DMS53 treated with DMSO at 0.1 percent for 48 hours (cell line): Measurements from ENCODE around the gene RALGDS.
"Not testable (repeated sequence)": the region's sequence is repeated elsewhere in the genome, so short reads cannot be mapped to it uniquely, and the experiment has no call there.

Source experiments
- DNase-seq: peaks from one replicate; lab custom pipeline; 2025; ENCODE audit not compliant: unreplicated experiment; lab: John Stamatoyannopoulos, UW

RALGDS gene

DNA sequence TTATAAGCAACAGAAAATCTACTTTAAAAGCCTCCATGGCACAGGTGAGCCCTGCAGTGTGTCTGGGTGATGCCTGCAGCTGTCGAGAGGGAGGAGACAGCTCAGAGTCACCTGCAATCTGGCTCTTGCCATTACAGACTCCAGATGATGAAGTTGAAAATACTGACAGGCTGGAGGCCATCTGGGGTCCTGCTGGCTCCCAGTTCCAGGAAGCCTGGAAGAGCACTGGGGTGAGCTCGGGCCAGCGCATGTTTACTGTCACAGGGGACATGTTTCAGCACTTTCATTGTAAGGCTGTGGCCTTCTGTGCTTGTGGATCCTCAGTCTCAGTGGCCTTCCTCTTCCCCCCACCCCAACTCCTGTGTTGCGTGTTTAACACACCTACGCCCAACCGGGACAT lies 30.9 kb downstream of the RALGDS start:
- no peak for DNase-seq

DNA sequence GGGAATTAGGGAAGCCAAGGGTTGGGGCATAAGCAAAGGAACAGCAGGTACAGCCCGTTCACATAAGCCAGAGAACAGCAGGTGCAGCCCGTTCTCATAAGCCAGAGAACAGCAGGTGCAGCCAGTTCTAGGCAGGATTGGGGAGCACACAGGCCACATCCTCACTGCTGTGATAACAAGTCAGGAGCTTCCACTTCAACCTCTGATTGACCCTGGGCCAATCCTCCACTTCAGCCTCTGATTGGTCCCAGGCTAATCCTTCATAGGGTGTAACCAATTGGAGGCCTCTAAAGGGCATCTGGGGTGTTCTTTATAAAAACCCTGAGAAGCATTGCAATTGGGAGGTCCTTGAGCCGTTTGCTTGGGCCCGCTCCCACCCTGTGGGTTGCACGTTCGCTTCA lies 31.8 kb downstream of the RALGDS start:
- DNase-seq = peak; percentile 74

DNA sequence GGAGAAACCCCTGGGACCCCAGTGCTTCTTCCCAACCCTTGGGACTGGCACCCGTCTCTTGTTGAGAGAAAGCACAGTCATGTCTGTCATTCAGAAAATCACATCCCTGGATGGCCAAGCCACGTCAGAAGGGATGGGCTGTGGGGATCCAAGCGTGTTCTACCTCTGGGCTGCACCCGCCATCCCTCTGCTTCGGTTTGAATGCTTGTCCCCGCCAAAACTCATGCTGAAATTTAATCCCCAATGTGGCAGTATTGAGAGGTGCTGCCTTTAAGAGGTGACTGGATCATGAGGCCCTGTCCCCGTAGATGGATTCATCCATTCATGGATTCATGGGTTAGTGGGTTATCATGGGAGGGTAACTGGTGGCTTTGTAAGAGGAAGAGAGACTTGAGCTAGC lies 32.3 kb downstream of the RALGDS start:
- DNase-seq = no peak

DNA sequence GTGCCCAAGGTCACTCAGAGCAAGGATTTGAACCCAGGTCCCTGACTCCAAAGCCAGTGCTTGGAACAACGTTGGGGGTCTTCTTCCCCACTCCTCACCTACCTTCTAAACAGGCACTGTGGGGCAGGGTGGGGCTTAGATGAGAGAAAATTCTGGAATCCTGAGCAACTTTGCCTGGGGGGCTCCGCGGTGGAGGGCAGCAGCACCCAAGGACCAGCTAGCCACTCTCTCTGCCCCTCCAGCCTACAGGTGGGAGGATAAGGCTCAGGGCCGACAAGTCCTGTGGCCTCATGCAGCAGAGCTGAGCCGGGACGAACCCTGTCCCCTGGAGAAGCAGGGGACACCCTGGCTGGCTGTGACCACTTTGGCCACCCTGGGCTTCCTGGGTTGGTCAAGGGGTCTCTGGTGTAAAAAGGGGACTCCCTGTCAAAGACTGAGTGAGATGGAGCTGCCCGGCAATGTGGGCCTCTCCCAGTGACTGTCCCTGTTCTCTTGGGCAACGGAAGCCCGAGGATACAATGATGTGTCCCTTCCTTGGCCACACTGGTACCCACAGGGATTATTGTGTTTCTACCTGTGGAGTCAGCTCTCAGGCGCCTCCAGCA lies 32.8 kb downstream of the RALGDS start:
- DNase-seq = no peak

DNA sequence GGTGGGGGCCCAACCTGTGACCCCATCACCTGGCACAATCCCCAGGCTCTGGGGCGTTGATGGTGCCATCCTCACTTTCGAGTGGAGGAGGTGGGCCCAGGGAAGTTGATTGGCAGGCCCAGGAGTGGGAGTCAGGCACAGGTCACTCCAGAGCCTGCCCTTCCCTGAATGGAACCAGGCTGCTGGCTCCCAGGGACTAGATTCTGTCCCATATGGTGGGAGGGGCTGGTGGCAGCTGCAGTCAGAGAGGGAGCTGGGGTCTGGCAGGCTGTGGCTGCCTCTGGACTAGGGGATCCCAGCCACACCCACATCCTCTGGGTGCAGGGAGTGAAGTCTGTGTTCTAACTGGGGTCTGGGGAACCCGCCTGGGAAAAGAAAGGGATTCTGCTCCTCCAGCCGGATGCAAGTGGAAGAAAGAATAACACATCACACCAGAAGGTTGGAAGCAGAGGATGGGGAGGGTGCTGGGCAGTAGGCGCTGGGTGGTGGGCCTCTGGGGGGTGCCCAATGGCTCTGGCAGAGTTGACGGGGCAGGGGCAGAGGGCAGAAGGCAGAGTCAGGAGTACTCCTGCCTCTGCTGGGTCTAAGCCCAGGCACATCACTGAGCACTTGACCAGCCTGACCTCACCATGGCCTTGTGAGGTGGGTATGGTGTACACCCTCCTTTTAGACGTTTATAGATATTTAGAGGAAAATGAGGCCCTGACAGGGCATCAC lies 33.5 kb downstream of the RALGDS start:
- no peak for DNase-seq

DNA sequence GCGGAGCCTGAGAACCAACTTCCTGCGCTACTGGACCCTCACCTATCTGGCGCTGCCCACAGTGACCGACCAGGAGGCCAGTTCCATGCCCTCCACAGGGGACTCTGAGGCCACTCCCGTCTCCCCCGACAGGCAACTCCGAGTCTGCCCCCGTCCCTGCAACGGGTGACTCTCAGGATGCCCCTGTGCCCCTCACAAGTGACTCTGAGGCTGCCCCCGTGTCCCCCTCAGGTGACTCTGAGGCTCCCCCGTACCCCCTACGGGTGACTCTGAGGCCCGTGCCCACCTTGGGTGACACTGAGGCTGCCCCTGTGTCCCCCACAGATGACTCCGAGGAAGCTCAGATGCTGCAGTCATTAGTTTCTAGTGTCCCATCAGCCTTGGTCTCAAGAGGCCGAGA lies 34.1 kb downstream of the RALGDS start:
- no peak for DNase-seq

DNA sequence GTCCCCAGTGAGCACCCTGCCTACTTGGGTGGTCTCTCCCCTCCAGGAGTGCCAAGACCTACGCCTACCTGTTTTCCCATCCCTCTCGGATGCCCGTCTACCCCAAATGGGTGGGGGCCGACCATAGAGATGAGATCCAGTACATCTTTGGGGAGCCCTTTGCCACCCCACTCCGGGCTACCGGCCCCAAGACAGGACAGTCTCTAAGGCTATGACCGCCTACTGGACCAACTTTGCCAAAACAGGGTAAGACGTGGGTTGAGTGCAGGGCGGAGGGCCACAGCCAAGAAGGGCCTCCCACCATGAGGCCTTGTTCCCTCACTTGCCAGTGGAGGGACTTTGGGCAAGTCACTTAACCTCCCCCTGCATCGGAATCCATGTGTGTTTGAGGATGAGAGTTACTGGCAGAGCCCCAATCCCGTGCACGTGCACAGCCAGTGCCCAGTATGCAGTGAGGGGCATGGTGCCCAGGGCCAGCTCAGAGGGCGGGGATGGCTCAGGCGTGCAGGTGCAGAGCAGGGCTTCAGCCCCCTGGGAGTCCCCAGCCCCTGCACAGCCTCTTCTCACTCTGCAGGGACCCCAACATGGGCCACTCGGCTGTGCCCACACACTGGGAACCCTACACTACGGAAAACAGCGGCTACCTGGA lies 34.7 kb downstream of the RALGDS start:
- not testable (repeated sequence) for DNase-seq

DNA sequence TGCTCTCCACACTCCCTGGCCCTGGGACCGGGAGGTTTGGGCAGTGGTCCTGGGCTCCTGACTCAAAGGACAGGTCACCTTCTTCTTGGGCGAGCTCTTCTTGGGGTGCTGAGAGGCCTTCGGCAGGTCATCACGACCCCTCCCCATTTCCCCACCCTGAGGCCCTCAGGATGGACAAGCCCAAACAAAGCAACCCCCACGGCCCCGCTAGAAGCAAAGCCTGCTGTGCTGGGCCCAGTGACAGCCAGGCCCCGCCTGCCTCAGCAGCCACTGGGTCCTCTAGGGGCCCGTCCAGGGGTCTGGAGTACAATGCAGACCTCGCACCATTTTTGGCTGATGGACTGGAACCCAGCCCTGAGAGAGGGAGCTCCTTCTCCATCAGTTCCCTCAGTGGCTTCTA lies 37.4 kb downstream of the RALGDS start:
- DNase-seq = not testable (repeated sequence)

DNA sequence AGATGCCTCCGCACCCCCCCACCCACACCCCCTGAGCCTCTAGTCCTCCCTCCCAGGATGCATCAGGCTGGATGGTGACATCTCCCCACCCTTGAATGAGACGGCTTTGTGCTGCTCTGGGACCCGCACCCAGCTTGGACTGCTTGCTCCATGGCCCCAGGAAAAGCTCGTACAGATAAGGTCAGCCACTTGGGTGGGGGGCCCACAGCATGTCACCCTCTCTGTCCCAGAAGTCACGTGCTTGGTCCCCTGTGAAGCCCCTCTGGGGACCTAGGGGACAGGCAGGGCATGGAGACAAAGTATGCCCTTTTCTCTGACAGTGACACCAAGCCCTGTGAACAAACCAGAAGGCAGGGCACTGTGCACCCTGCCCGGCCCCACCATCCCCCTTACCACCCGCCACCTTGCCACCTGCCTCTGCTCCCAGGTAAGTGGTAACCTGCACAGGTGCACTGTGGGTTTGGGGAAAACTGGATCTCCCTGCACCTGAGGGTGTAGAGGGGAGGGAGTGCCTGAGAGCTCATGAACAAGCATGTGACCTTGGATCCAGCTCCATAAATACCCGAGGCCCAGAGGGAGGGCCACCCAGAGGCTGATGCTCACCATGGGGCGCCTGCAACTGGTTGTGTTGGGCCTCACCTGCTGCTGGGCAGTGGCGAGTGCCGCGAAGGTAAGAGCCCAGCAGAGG lies 38.9 kb downstream of the RALGDS start:
- not testable (repeated sequence) for DNase-seq

DNA sequence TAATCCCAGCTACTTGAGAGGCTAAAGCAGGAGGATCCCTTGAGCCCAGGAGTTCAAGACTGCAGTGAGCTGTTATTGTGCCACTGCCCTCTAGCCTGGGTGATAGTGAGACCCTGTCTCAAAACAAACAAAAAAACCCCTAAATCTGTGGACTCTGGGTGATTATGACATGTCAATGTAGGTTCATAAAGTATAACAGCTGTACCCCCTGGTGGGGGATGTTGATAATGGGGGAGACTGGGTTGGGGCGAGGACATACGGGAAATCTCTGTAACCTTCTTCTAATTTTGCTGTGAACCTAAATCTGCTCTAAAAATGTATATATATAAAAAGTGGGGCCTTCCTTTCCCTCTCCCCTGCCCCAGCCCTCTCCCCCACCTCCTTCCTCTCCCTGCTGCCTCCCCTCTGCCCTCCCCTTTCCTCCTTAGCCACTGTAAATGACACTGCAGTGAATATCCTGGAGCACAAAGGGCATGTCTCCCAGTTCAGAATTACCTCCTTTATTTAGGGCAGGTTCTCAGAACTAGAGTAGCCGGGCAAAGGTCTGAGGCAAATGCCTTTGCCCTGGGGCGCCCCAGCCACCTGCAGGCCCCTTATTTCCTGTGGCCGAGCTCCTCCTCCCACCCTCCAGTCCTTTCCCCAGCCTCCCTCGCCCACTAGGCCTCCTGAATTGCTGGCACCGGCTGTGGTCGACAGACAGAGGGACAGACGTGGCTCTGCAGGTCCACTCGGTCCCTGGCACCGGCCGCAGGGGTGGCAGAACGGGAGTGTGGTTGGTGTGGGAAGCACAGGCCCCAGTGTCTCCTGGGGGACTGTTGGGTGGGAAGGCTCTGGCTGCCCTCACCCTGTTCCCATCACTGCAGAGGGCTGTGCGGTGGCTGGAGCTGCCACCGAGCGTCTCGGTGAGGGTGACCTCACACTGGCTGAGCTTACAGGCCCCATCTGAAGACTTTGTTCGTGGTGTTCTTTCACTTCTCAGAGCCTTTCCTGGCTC lies 40.0 kb downstream of the RALGDS start:
- not testable (repeated sequence) for DNase-seq

DNA sequence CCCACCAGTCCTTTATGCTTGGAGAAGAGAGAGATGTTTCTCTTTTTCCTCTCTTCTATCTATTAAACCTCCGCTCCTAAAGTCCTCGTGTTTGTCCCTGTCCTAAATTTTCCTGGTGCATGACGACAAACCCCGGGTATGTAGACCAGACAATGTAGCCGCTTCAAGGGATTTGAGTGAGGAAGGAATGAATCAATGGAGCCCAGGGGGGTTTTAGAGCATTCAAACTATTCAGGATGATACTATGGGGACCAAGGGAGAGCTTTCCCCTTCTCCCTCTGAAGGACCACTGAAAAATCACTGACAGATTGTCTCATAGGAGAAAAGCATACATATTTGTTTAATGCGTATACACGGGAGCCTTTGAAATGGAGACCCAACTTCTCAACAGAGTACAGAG lies 40.9 kb downstream of the RALGDS start:
- no peak for DNase-seq

DNA sequence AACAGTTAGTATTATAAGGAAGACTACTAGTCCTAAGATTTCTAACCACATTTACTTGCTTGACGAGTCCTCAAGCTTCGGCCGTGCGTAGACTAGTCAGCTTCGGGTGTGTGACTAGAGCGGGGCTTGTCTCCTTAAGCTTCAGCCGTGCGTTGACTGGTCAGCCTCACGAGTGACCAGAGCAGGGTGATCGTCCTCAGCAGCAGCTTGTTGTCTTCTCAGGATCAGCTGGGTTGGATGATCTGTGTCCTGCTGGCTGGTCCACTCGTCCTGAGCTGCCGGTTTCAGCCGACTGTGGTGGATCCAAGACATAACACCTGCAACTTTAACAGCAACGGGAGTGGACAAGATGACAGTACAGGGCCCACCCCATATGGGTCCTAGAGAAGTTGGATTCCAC lies 42.6 kb downstream of the RALGDS start:
- no peak for DNase-seq

DNA sequence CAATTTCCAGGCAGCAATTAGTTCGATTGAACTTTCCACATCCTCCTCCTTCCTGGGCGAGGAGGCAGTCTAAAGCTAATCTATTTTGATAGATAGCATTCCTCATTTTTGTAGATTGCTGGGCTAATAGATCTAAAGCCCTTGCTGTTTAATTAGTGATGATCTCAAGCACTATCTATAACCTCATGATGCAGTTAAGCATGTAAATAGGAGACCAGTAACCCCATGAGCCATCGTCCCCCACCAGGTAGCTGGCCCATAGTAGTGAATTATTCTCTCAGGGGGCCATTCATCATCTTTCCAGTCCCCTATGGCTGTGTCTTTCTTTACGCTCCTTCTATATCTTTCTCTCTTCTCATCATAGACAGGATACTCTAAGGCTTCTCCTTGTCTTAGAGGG lies 44.3 kb downstream of the RALGDS start:
- no peak for DNase-seq

DNA sequence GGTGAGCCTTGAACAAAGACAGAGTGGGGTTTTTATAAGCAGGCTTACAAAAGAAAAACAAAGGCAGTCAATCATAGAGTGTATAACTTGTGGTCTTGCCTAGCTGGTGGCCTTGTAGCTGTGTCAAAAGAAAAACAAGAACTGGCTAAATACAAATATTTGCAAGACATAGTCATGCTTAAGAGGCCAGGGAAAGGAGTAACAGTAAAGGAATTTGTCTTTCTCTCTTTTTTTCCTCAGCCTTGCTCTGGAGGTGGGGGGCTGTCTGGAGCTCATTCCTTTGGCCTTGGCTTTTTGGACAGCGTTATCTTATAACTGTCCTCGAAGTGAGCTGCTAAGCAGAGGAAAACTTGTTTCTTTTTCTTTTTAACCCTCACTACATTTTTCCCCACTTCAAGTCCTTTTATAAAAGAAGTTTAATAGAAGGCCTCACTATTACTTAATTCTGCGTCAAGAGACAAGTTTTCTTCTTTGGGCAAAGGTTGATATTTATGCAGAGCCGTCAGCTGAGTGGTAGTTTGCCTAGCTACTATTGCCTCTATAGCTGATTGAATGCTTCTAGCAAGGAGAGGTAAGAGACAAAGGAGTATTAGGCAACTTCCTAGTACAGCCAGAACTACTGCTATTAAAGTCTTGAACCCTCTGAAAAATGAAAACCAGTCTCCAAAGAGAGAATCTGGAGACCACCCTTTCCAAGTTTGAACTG lies 45.0 kb downstream of the RALGDS start:
- DNase-seq = no peak

DNA sequence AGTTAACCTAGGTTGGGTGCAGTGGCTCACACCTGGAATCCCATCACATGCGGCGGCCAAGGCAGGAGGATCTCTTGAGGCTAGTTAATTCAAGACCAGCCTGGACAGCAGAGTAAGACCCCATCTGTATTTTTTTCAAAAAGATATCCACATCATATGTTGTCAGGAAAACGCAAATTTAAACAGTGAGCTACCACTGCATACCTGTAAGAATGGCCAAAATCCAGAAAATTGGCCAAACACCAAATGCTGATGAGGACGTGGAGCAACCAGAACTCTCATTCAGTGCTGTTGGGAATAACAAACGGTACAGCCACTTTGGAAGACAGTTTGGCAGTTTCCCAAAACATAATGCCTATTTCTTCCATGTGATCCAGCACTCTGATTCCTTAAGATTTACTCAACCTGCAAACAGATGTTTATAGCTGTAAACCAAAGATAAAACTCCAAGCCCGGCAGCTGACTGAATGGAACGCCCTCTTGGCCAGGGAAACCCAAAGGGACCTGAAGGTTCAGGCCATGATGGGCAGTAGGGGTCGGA lies 46.9 kb downstream of the RALGDS start:
- DNase-seq = no peak

DNA sequence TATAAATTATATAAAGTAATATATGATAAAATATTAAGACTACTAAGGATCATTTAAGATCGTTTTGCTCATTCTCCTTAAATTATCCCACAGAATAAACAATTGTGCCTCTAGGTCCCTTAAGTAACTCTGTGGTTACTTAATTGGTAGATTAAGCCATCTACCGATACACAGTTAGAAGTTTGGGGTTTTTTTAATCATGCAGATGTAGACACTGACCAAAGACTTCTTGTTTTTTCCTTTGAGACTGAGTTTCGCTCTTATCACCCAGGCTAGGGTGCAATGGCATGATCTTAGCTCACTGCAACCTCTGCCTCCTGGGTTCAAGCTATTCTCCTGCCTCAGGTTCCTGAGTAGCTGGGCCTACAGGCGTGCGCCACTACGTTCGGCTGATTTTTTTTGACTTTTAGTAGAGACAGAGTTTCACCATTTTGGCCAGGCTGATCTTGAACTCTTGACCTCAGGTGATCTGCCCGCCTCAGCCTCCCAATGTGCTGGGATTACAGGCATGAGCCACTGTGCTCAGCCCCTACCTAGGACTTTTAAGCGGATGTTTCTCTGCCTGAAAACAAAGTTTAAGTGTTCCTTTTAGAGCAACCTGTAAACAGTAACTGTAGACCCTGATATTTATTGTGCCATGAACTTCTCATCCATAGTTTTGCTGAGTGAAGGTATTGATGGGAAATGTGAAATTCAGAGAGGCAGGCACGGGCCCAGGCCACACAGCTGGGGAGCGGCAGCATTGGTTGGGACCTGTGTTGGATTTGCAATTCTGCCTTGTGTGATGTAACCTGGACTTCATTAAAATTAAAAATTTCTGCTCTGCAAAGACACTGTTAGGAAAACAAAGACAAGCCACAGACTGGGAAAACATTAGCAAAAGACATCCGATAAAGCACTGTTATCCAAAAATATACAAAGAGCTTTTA lies 47.7 kb downstream of the RALGDS start:
- DNase-seq = no peak

DNA sequence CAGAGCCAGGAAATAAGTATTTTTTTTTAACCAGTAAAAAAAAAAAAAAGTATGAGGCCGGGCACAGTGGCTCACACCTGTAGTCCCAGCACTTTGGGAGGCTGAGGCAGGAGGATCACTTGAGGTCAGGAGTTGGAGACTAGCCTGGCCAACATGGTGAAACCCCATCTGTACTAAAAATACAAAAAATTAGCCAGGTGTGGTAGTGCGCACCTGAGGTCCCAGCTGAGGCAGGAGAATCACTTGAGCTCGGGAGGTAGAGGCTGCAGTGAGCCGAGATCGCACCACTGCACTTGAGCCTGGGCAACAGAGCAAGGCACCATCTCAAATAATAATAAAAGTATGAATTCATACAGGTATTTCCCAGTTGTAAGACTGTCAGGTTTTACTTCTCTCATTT lies 48.8 kb downstream of the RALGDS start:
- DNase-seq = not testable (repeated sequence)

DNA sequence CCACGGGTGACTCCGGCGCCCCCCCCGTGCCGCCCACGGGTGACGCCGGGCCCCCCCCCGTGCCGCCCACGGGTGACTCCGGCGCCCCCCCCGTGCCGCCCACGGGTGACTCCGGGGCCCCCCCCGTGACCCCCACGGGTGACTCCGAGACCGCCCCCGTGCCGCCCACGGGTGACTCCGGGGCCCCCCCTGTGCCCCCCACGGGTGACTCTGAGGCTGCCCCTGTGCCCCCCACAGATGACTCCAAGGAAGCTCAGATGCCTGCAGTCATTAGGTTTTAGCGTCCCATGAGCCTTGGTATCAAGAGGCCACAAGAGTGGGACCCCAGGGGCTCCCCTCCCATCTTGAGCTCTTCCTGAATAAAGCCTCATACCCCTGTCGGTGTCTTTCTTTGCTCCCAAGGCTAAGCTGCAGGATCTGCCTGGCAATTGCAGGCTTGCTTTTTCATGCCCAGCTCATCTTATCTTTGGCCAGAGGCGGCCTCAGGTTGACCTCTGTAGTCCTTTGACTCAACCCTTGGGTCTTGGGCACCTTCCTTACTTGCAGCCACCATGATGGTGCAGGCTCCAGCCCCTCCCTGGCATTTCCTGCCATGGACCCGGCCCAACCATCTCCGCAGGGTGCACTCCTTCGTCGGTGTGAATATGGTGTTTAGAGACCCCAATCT lies 49.4 kb downstream of the RALGDS start:
- DNase-seq = no peak
